NCI-H510A (cell line): ENCODE data around the gene GCNT3.

ENCODE experiments used
- DNase-seq: peaks from one replicate; lab custom pipeline; 2025; lab: John Stamatoyannopoulos, UW

The GCNT3 gene, protein sequence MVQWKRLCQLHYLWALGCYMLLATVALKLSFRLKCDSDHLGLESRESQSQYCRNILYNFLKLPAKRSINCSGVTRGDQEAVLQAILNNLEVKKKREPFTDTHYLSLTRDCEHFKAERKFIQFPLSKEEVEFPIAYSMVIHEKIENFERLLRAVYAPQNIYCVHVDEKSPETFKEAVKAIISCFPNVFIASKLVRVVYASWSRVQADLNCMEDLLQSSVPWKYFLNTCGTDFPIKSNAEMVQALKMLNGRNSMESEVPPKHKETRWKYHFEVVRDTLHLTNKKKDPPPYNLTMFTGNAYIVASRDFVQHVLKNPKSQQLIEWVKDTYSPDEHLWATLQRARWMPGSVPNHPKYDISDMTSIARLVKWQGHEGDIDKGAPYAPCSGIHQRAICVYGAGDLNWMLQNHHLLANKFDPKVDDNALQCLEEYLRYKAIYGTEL

DNA sequence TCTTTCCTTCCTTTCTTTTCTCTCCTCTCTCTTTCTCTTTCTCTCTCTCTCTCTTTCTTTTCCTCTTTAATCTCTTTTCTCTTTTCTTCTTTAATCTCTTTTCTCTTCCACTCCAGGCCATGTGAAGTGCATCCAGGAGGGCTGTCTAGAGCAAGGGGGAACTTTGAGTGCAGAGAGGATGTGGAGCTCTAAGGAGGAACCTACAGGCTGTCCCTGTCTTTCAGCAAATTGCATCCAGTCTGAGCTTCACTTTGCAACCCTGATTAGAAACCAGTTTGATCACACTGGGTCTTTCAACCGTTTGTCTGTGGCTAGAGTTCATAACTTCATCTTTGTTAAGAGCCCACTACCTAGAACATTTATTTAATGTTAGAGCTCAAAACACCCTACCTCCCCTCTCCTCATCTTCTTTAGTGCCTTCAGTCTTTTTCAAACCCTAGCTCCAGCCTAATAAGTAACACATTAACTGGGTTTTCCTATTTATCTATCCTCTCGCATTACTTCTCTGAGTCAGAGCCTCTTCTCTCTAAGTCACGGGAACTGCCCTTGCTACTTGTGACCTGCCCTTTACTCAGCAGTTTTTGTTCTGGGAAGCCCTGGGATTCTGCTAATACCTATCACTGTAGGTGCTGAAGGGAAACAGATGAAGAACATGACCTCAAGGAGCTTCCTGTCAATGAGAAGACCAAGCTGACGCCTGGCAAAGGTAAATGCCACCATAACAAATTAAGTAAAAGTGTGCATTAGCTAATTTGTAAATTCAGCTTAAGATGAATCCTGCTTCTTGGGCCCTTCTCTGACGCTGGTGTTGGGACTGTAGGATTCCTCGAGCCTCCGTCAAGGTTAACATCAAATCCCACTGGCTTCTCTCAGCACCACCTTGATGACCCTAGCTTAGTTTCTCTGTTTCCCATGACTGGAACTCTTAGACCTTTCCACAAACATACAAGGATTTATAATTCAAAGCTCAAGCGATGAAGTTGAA, at the start of gene GCNT3:
TSS of gene GCNT3 (plus strand) at position 508 of the 985 bp plus-strand sequence. CDS start 6,456 bp downstream, outside the sequence.
- no peak for DNase-seq

DNA sequence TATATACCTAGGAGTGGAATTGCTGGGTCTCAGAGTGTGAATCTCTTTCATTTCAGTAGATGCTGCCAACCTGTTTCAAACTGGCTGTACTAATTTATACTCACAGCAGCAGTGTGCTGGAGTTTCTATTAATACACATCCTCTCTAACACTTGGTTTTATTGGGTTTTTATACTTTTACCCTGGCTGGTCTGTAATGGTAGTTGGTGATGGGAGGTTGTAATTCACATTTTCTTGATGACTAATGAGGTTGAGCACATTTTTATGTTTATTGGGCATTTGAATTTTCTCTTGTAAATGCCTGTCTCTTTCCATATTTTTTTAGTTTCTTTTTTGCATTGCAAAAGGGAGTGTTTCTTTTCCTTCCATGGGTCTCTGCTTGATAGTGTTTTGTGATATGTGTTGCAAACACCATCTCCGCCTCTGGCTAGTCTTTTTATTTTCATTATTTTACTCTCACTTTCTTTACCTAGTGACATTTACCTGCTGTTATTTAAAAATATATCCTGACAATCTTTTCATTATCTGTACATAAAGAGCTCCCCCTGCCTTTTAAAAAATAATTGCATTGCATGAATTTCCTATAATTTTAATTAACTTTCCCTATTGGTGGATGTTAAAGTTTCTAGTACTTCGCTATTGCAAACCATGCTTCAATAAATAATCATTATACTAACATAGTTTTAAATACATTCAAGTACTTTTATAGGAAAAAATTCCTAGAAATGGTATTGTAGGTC, 49.0 kb upstream of the GCNT3 start:
- DNase-seq = no peak

DNA sequence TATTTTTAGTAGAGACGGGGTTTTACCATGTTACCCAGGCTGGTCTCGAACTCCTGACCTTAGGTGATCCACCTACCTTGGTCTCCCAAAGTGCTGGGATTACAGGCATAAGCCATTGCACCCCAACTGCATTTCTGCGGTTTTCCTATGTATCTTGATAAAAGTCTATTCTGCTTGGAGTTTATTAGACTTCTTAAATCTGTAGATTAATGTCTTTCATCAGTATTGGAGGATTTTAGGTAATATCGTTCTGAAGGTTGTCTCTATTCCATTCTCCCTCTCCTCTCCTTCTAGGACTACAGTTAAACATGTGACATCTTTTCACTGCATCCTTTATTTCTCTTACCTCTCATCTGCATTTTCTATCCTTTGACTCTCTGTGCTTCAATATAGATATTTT, 46.3 kb upstream of the GCNT3 start:
- no peak for DNase-seq

DNA sequence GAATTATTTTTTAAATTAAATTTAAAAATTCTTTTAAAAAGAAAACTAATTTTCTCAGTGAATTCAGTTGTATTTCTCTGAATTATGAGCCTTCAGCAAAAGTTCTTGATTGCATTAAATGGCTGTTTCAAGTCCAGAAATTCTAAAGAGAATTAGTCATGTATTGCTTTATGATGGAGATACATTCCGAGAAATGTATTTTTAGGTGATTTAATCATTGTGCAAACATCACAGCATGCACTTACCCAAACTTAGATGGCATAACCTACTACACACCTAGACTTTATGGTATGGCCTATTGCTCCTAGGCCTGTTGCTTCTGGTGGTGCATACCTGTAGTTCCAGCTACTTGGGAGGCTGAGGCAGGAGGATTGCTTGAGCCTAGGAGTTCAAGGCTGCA, 44.3 kb upstream of the GCNT3 start:
- DNase-seq = no peak

DNA sequence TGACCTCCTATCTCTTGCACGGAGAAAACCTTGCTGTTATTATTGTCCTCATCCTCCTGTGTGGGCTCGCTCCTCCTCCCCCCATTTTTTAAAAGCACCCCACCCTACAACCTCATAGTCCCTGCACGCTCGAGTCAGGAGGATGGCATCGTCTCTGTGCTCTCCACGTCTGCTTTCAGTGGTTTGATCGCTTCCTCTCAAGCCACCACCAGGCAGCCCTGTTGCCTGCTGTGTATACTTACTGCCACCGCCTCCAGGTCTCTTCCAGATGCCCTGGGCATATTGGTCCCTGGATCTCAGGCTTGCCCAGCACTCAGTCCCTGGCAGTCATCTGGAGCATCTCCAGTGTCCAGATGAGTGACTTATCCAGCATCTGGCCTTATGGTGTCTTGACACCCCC, 42.1 kb upstream of the GCNT3 start:
- no peak for DNase-seq

DNA sequence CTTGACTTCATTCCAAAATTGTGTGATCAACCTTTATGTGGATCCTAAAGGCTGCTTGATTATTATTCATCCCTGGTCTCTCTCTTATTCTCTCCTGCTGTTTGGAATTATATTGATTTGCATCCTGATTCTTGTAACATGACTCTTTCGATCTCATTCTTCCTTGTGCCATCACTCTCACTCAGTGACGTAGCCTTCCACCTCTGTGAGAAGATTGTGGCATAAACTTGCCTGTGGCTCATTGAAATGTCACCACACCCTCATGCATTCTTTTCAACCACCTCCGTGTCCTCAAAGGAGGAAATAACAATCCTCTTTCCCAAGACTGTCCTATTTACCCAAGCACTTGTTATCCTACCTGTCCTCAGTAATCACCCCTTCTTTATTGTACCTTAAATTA, 41.3 kb upstream of the GCNT3 start:
- no peak for DNase-seq

DNA sequence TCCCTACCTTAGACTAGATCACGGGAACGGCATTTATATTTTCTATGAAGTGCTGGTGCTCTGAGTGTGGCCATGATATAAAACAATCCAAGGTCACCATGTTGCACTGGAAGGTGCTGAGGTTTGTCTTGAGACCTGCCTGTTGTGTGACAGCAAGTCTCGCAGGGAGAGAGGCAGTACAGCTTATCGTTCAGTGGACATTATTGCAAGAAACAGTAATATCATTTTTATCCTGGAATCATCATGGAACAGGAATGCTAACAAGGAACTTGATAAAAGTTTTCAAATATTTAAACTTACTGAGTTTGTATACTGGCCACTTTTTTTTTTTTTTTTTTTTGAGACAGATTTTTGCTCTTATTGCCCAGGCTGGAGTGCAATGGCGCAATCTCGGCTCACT, 40.0 kb upstream of the GCNT3 start:
- no peak for DNase-seq

DNA sequence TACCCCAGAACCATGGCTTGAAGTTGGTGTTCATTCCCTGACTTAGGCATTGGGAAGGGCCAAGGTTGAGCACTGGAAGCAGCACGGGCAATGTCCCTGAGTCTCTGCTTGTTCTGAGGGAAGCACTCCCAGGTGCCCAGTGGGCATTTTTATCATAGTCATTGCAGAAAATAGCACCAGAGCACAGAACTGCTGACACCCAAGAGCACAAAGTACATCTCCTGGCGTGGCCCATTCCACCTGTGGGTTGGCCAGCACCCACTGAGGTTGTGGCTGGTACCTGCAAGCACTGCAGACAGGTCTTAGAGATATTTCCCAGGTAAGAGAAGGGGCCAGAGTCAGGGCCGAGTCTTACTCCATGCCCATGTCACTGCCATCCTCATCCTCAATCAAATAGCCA, 28.5 kb upstream of the GCNT3 start:
- DNase-seq = no peak

DNA sequence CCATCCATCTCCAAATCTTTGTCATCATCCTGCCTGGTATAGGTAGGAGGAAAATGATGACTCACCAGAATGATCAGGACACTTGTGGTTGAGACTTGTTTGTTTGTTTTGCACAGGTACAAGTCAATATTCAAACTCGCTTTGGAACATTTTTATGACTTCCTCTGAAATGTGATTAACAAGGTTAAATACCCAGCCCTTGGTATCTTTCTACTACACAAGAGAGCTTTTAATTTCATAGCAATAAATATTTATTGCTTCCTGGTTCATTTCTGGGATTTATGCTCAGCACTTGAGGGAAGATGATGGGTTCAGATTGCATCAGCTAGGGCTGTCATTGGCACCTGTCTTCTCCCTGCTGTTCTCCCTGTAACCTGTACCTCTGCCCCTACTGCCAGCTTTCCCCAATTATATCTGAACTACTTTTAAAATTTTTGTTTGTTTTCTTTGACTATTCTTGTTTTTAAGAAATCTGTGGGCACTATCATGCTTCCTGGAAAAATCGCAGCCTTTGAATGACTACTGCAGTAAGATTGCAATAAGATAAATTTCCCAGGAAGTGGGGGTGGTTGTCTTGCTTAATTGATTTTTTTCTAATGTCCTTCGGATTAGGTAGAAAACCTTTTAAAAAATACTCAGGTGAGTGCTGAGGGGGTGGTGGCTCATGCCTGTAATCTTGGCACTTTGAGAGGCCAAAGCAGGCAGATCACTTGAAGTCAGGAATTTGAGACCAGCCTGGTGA, 24.3 kb upstream of the GCNT3 start:
- DNase-seq = no peak

DNA sequence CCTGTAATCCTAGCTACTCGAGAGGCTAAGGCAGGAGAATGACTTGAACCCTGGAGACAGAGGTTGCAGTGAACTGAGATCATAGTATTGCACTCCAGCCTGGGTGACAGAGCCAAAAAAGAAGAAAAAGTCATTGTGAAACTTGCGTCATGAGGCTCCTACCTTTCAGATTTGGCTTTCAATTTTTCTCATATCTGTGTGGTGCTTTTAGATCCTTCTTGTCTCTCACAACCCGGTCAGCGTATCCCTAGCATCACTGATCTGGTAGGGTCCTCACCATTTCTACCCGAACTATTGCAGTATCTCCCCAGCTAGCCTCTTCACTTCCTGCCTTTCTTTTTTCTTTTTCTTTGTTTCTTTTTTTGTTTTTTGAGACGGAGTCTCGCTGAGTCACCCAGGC, 21.6 kb upstream of the GCNT3 start:
- no peak for DNase-seq

DNA sequence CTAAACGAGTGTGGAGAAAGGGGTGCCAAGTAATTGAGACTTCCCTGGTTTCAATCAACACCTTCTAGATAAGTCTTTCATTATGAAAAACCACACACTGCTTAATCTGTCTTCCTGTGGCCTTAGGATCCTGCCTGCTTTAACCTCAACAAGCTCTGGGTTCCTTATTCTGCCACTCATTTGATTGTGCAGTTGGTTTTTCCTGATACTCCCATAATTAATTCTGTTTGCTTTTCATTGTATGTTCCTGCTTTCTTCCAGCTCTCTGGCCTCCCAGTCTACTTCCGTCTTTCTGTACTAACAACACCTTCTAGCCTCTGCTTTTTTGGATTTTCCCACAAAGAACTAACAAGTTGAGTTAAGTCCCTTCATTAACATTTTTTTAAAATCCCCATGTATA, 20.2 kb upstream of the GCNT3 start:
- no peak for DNase-seq

DNA sequence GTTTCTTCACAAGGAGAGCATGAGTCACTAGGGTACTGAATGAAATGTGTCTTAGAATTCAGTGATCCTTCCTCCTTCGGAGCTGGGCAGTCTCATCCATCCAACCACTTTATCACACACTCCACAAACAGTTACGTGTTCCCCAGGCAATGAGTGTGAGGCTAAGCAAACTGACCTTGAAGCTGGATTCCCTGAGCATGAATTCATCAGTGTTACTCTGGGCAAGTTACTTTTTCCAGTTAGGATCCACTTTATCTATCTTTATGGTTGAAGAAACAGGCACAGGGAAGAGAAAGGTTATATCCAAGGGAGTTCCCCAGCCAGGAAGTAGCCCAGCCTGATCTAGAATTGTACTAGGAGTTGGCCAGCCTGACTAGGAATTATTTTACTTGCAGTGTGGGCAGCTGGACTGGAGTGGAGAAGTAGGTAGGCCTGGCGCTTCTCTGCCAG, 17.1 kb upstream of the GCNT3 start:
- no peak for DNase-seq

DNA sequence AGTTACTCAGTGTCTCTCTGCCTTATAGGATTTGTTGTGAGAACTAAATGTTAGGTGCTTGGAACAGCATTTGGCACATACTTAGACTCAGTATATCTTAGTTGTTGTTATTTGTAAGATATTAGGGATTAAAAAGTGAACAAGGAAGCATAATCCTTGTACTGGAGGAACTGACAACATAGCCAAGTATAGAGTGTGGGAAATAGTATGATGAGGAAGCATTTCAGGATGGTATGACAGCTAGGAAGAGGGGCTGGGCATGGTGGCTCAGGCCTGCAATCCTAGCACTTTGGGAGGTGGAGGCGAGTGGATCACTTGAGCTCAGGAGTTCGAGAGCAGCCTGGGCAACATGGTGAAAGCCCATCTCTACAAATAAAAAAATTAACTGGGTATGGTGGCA, 16.6 kb upstream of the GCNT3 start:
- DNase-seq = no peak

DNA sequence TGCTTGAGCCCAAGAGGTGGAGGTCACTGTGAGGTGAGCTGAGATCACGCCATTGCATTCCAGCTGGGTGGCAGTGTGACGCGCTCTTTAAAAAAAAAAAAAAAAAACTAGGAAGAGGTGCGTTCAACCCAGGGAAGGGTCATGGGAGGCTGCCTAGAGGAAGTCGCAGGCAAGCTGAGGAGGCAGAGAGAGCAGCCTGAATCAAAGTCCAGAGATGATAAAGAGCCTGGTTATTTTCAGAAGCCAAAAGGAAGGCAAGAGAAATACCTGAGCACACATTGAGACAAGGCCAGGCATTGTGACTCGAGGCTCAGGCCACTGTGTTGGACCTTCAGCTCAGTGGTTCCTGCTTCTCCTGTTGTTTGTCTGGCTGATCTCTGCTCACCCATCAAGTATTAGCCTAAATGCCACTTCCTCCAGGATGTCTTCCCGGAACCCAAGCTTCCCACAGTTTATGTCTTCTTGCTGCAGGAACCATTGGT, 16.1 kb upstream of the GCNT3 start:
- DNase-seq = no peak

DNA sequence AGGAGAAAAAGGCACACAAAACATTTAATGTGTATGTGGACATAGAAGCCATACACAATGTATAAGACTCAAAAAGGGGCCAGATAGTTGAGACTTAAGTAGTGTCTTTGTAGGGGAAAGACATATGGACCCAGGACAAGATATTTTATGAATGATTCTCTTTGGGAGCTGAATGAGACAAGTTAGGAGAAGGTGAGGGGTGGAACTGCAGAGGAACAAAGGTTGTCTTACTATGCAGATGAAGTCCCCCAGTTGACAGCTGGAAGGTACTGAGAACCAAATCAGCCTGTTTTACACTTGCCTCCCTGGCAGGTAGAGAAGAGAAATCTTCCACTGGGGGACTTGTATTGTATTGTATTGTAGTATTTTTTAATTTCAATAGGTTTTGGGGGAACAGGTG, 14.9 kb upstream of the GCNT3 start:
- no peak for DNase-seq

DNA sequence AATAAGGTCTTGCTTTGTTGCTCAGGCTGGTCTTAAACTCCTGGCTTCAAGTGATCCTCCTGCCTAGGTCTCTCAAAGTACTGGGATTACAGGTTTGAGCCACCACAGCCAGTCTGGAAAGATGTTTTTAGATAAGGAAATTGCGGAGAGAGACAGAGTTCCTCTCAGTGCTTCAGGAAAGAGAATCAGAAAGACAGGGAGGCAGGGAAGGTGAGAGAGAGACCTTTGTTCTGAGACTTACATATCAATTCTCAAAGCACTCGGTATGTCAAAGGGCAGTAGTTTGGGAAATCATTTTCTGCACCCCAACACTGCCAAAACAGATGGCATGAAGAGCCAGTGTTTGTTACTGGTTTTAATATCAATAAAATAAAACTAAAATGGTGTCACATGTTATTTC, 13.1 kb upstream of the GCNT3 start:
- DNase-seq = no peak

DNA sequence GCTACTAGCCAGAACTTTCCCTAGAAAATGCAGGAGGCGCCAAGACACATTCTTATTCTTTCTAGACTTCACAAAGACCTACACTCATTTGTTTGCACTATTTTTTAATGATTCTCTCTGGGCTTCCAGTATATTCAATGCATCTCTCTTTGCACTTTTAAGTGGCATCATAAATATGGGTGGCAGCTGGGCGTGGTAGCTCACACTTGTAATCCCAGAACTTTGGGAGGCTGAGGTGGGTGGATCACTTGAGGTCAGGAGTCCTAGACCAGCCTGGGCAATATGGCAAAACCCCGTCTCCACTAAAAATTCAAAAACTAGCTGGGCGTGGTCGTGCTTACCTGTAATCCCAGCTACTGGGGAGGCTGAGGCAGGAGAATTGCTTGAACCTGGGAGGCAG, 5.6 kb upstream of the GCNT3 start:
- DNase-seq = no peak

DNA sequence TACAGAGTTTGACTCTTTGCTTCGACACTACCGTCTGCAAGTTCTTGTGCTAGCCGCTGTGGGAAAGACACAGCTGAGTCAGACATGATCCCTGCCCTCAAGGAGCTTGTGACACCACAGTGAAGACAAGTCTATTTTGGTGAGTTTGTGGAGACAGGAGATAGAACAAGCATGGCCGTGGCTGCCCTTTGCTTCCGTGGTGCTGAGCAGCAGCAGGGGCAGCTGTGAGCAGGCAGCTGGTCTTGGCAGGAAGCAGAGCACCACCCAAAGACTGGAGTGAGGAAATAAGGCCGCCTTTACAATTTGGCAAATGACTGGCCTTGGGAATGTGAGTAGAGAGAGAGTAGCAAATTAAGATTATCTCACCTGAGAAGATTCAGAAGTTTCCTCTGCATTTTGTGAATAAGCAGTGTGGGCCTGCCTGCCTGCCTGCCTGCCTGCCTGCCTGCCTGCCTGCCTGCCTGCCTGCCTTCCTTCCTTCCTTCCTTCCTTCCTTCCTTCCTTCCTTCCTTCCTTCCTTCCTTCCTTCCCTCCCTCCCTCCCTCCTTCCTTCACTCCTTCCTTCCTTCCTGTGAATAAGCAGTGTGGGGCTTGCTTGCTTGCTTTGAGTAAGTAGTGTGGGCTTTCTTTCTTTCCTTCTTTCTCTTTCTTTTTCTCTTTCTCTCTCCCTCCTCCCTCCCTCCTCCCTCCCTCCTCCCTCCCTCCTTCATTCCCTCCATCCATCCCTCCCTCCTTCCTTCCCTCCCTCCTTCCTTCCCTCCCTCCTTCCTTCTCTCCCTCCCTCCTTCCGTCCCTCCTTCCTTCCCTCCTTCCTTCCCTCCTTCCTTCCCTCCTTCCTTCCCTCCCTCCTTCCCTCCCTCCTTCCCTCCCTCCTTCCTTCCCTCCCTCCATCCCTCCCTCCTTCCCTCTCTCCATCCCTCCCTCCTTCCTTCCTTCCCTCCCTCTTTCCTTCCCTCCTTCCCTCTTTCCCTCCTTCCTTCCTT, 1.6 kb upstream of the GCNT3 start:
- no peak for DNase-seq

DNA sequence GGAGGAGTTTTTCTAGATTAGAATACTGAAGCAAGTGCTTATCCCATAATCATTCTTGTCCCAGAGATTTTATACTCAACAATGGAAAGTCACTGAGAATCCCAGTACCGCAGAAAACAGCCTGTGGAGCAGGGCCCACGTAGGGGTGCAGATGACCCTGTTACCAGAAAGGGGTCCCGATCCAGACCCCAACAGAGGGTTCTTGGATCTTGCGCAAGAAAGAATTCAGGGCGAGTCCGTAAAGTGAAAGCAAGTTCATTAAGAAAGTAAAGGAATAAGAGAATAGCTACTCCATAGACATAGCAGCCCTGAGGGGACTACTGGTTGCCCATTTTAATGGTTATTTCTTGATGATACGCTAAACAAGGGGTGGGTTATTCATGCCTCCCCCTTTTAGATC, 2.6 kb downstream of the GCNT3 start:
- no peak for DNase-seq

DNA sequence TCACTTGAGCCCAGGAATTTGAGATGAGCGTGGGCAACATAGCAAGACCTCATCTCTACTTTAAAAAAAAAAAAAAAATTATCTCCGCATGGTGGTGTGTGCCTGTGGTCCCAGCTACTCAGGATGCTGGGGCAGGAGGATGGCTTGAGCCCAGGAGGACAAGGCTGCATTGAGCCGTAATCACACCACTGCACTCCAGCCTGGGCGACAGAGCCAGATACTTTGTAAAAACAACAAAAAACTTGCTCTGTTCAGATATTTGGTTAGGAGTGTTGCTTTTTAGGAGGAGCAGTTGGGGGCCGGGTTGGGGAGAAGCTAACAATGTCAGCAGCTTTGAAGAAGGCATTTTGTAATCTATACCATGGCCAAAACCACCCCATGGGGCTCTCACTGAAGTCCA, 4.1 kb downstream of the GCNT3 start:
- no peak for DNase-seq
